Mammary epithelial cell (primary cell): ENCODE data around the gene PSMA6.

Source experiments
- EZH2 ChIP-seq: IDR thresholded peaks from 2 replicates; pipeline ENCODE4 v1.6.1; 2012; ENCODE audit warnings: low read length, inconsistent platforms, borderline replicate concordance
- TF ChIP-seq, protein P1 (sequence below), 2 donors: IDR thresholded peaks in 1 of 2; conservative IDR thresholded peaks in 1 of 2; 2 replicates each; pipeline ENCODE4 v1.5.1; 2011 to 2012; ENCODE audit warnings: inconsistent platforms in 2 of 2, low read length in 2 of 2, mild to moderate bottlenecking in 2 of 2, control low read depth in 1 of 2, low read depth in 1 of 2; ENCODE audit not compliant: insufficient read depth in 1 of 2; ENCODE audit errors: extremely low read depth in 1 of 2

DNA sequence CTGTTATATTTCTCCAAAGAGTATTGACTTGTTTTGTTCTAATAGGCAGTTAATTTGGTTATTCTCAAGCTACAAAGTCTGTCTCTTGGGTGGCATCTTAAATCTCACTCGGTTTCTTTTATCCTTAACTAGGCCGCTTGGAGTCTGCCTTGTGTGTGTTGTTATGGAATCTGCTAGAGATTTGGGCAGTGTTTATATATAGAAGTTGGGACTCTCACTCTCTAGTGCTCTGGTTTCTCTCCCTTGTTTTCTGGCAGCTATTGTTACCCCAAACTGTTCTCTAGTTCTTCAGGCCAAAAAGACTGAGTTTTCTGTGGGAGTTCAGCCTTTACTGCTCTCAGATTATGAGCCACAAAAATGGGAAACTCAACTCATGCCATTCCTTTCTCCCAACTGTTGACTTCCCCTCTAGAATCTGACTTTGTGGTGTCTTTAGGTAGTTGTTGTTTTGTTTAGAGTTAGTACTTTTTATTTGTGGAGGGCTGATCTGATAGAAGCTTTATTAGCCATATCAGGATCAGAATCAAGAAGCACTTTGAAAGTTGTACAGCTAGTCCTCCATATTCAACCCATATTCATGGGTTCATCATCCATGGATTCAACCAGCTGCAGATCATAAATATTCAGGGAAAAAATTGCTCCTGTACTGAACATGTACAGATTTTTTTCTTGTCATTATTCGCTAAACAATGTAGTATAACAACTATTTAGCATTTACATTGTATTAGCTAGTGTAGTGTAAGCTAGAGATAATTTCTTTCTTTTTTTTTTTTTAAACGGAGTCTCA lies 11.2 kb downstream of the PSMA6 start:
- no peak for TF ChIP-seq EZH2
- TF ChIP-seq, protein P1, sequence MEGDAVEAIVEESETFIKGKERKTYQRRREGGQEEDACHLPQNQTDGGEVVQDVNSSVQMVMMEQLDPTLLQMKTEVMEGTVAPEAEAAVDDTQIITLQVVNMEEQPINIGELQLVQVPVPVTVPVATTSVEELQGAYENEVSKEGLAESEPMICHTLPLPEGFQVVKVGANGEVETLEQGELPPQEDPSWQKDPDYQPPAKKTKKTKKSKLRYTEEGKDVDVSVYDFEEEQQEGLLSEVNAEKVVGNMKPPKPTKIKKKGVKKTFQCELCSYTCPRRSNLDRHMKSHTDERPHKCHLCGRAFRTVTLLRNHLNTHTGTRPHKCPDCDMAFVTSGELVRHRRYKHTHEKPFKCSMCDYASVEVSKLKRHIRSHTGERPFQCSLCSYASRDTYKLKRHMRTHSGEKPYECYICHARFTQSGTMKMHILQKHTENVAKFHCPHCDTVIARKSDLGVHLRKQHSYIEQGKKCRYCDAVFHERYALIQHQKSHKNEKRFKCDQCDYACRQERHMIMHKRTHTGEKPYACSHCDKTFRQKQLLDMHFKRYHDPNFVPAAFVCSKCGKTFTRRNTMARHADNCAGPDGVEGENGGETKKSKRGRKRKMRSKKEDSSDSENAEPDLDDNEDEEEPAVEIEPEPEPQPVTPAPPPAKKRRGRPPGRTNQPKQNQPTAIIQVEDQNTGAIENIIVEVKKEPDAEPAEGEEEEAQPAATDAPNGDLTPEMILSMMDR (conservative IDR thresholded peaks at IDR 0.05 in 1 of 2, IDR thresholded peaks at IDR 0.05 in 1 of 2; ENCODE audit: extremely low read depth in 1 of 2, insufficient read depth in 1 of 2, low read depth in 1 of 2, low read length in 2 of 2), result no peak
